Activated T-cell treated with anti-CD3 and anti-CD28 coated beads, Interleukin-2, amount 50 U/mL, for 24 hours (primary cell): ENCODE data around the gene THSD4.
A peak's percentile ranks its signal among the peaks of the same experiment; 100 is the strongest.
"Not testable (repeated sequence)": the region's sequence is repeated elsewhere in the genome, so short reads cannot be mapped to it uniquely, and the experiment has no call there.

Experiments used
- DNase-seq: peaks from one replicate; pipeline ENCODE4 v3.0.0-alpha.2; 2020
- H3K27ac Mint-ChIP-seq: 2 replicates; pipeline ENCODE4 v1.8.0; 2020; ENCODE audit warnings: mild to moderate bottlenecking, mixed read lengths
- H3K27me3 Mint-ChIP-seq: 2 replicates; pipeline ENCODE4 v1.8.0; 2020; ENCODE audit warnings: mixed read lengths
- H3K36me3 Mint-ChIP-seq: 2 replicates; pipeline ENCODE4 v1.8.0; 2020; ENCODE audit warnings: low read depth, mixed read lengths
- H3K4me1 Mint-ChIP-seq: 2 replicates; pipeline ENCODE4 v1.8.0; 2020; ENCODE audit warnings: low read depth, mixed read lengths
- H3K4me3 Mint-ChIP-seq: 2 replicates; pipeline ENCODE4 v1.8.0; 2020; ENCODE audit warnings: mild to moderate bottlenecking, moderate library complexity, mixed read lengths
- H3K9me3 Mint-ChIP-seq: 2 replicates; pipeline ENCODE4 v1.8.0; 2020; ENCODE audit warnings: mixed read lengths

THSD4 gene

GRCh38 chr15:71654720-71655174 lies 539.5 kb downstream of the THSD4 start:
- Mint-ChIP-seq H3K4me1 (peaks cover 3% of the 10 kb centered on the region), H3K27ac (no peak overlapping the region), H3K9me3 (no peaks in the 10 kb centered on the region), H3K36me3 (no peaks in the 10 kb centered on the region), H3K4me3 (no peak overlapping the region), H3K27me3 (peaks cover 12% of the 10 kb centered on the region)
- no peak for DNase-seq

DNA sequence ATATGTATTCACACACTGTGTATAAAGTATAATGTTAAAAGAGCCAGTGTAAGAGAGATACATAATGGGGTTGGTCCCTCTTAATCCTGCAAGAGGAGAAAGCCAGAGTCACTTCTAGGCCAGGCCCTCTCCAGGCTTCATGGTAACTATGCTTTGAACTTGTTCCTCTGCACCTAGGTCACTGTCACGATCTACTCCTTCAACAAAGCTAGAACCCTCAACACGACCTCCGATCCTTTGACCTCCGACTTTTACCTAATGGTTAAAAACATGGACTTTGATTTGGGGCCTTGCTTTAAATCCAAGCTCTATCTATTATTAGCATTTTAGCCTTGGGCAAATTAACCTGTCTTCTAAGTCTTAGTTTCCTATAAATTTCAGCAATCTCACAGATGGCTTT lies 541.2 kb downstream of the THSD4 start:
- Mint-ChIP-seq H3K27ac (no peak overlapping the region), H3K9me3 (no peaks in the 10 kb centered on the region), H3K27me3 (peaks cover 11% of the 10 kb centered on the region), H3K4me3 (no peak overlapping the region), H3K4me1 (peaks cover 3% of the 10 kb centered on the region), H3K36me3 (no peaks in the 10 kb centered on the region)
- DNase-seq: no peak

DNA sequence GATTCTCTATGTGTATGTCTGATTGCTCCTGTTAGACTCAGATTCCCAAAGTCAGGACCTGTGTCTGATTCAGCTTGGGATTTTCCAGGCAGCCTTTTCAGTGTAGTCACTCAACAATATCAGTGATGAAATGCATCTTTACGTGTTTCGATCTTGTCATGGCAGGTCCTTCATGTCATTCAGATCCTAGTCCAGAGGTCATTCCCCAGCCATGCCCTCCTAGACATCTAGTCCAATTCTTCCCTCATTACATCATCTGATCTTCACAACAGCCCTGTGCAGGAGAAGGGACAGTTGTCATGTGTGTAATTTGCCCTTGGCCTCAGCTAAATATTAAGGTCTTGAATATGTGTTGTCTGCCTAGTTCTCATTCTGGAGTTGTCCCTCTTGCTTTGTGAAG lies 541.9 kb downstream of the THSD4 start:
- Mint-ChIP-seq H3K27me3 (peaks cover 11% of the 10 kb centered on the region), H3K4me3 (no peak overlapping the region), H3K4me1 (no peaks in the 10 kb centered on the region), H3K27ac (no peak overlapping the region), H3K36me3 (no peaks in the 10 kb centered on the region), H3K9me3 (no peaks in the 10 kb centered on the region)
- DNase-seq: no peak

DNA sequence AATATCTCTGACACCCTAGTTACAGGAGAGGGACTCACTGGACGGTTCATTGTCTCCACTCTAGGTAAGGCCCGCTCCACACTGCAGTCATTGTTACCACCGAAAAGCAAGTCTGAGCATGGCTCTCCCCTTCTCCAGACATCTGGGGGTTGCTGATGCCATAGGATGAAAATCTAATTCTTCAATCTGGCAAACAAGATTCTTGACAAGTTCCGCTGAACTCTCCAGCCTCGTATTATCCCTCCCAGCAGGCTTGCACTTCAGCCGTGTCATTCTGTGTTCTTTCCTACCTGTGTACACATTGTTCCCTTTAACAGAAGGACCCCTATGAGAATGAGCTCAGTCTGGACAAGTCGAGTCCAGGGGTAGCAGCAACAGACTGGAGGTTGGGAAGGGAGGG lies 542.8 kb downstream of the THSD4 start:
- H3K4me3 Mint-ChIP-seq: no peak overlapping the region
- H3K9me3 Mint-ChIP-seq: no peaks in the 10 kb centered on the region
- H3K36me3 Mint-ChIP-seq: no peaks in the 10 kb centered on the region
- no peaks in the 10 kb centered on the region for H3K4me1 Mint-ChIP-seq
- H3K27ac Mint-ChIP-seq: no peak overlapping the region
- peaks cover 4% of the 10 kb centered on the region for H3K27me3 Mint-ChIP-seq
- DNase-seq: no peak

DNA sequence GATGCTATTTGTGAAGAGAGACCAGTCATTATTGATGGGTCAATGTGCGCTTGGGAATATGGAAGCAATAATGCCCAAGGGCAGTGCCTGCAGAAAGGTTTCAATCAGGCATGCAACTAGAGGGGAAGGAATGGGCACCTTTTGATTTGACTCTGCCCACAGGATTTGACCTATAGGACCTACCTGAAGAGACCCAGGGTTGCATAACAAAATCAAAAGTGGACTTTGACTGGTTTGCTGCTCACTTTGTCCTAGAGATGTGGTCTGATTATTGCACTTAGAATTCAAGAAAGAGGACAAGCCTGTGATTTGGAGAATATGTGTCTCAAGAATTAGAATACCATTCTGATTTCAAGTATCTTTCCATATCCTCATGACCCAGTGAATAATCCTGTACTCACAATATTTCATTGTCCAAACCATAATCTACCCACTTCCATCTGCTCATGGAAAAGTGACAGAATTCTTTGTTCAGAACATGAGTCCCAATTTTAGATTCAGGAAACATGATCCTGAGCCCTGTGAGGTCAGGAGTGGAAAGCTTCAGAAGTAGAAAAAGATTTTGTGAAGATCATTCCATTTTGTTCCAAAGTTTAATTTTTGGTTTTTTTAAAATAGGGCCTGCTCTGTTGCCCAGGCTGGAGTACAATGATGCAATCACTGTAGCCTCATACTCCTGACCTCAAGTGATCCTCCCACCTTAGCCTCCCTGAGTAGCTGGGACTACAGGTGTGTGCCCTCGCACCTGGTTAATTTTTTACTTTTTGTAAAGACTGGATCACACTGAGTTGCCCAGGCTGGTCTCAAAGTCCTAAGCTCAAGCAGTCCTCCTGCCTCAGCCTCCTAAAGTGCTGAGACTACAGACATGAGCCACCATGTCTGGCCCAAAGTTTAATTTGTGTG lies 543.8 kb downstream of the THSD4 start:
- Mint-ChIP-seq H3K27ac (no peak overlapping the region), H3K27me3 (peaks cover 2% of the 10 kb centered on the region), H3K9me3 (no peaks in the 10 kb centered on the region), H3K36me3 (no peaks in the 10 kb centered on the region), H3K4me1 (no peaks in the 10 kb centered on the region), H3K4me3 (no peak overlapping the region)
- no peak for DNase-seq

DNA sequence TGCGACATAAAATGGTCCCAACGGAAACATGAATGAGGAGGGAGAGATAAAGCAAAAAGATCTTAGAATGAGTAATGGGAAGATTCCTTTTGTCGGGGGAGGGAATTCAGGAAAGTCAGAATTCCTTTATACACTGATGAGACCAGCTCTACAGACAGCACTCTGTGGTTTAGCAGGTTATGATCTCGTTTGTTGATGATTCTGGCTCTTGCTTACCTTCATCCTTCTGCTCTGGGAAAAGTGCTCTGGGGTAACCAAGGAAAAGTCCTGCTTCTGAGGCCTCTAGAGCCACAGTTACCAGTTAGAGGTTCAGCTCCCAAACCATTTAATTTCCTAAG lies 544.4 kb downstream of the THSD4 start:
- Mint-ChIP-seq H3K4me3 (no peak overlapping the region), H3K9me3 (no peaks in the 10 kb centered on the region), H3K4me1 (no peaks in the 10 kb centered on the region), H3K36me3 (no peaks in the 10 kb centered on the region), H3K27me3 (peaks cover 2% of the 10 kb centered on the region), H3K27ac (no peak overlapping the region)
- no peak for DNase-seq

GRCh38 chr15:71660501-71660900 lies 545.2 kb downstream of the THSD4 start:
- no peaks in the 10 kb centered on the region for H3K36me3 Mint-ChIP-seq
- peaks cover 6% of the 10 kb centered on the region for H3K27me3 Mint-ChIP-seq
- DNase-seq: no peak

DNA sequence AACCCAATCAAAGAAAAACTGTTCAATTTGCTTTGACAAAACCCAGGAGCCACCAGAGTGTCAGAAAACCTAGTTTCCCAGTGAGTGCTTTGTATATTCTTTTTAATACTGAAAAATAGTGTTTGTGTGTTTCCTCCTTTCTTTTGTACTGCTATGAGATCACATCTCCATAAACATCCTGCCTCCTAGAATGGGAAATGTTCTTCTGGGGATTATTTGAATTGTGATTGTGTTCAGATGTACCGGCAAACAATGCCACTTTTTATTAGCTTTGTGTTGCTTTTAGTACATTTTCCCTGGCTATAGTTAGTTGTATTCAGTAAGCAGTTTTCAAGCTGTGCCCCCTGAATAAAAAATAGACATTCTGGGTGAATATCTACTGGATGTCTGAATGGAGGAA lies 547.0 kb downstream of the THSD4 start:
- DNase-seq: no peak
- Mint-ChIP-seq H3K4me1 (no peaks in the 10 kb centered on the region), H3K36me3 (no peaks in the 10 kb centered on the region), H3K27ac (no peak overlapping the region), H3K4me3 (no peak overlapping the region), H3K9me3 (no peaks in the 10 kb centered on the region), H3K27me3 (peaks cover 9% of the 10 kb centered on the region)

More at GRCh38 chr15:71660501-71660900, 545.2 kb downstream of the THSD4 start:
- Mint-ChIP-seq H3K4me3 (no peak overlapping the region), H3K9me3 (no peaks in the 10 kb centered on the region), H3K27ac (no peak overlapping the region), H3K4me1 (no peaks in the 10 kb centered on the region)

- Mint-ChIP-seq H3K9me3 (no peaks in the 10 kb centered on the region), H3K27me3 (peaks cover 17% of the 10 kb centered on the region), H3K36me3 (no peaks in the 10 kb centered on the region), H3K27ac (no peak overlapping the region), H3K4me1 (no peaks in the 10 kb centered on the region), H3K4me3 (no peak overlapping the region)
- DNase-seq: no peak
Measured at GRCh38 chr15:71664622-71665021, 549.4 kb downstream of the THSD4 start.

- Mint-ChIP-seq H3K4me3 (no peak overlapping the region), H3K9me3 (no peaks in the 10 kb centered on the region), H3K27me3 (peaks cover 29% of the 10 kb centered on the region), H3K27ac (no peak overlapping the region), H3K36me3 (no peaks in the 10 kb centered on the region), H3K4me1 (no peaks in the 10 kb centered on the region)
- DNase-seq: no peak
Measured at GRCh38 chr15:71666763-71667620, 551.7 kb downstream of the THSD4 start.

GRCh38 chr15:71669688-71670087 lies 554.4 kb downstream of the THSD4 start:
- H3K9me3 Mint-ChIP-seq: no peaks in the 10 kb centered on the region
- no peaks in the 10 kb centered on the region for H3K4me1 Mint-ChIP-seq
- no peak overlapping the region for H3K4me3 Mint-ChIP-seq
- no peaks in the 10 kb centered on the region for H3K36me3 Mint-ChIP-seq
- H3K27ac Mint-ChIP-seq: no peak overlapping the region
- peaks cover 52% of the 10 kb centered on the region for H3K27me3 Mint-ChIP-seq
- no peak for DNase-seq

DNA sequence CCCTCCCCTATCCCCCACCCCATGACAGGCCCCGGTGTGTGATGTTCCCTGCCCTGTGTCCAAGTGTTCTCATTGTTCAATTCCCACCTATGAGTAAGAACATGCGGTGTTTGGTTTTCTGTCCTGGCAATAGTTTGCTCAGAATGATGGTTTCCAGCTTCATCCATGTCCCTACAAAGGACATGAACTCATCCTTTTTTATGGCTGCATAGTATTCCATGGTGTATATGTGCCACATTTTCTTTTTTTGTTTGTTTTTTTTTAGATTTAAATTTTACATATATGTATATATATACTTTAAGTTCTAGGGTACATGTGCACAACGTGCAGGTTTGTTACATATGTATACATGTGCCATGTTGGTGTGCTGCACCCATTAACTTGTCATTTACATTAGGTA lies 555.0 kb downstream of the THSD4 start:
- not testable (repeated sequence) for H3K36me3 Mint-ChIP-seq, H3K9me3 Mint-ChIP-seq, DNase-seq, H3K4me3 Mint-ChIP-seq, H3K4me1 Mint-ChIP-seq, H3K27ac Mint-ChIP-seq
- H3K27me3 Mint-ChIP-seq: peaks cover 50% of the 10 kb centered on the region

DNA sequence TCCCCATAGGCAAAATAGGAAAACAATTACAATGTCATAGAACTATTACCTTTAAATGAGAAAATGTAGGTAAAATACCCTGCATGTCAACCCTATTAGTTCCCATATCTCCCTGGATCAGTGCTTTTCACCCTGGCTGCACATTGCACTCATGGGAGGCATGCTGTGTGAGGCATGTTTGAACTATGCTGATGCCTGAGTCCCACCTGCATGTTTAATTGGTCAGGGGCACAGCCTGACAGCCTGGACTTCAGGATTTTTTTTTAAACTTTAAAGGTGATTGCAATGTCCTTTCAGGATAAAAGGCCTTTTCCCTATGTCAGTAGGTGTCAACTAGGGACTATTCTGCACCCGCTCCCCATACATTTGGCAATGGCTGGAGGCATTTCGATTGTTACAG lies 559.1 kb downstream of the THSD4 start:
- H3K4me1 Mint-ChIP-seq: peaks cover 17% of the 10 kb centered on the region
- no peaks in the 10 kb centered on the region for H3K36me3 Mint-ChIP-seq
- H3K27ac Mint-ChIP-seq: no peak overlapping the region
- H3K4me3 Mint-ChIP-seq: no peak overlapping the region
- peaks cover 70% of the 10 kb centered on the region for H3K27me3 Mint-ChIP-seq
- no peaks in the 10 kb centered on the region for H3K9me3 Mint-ChIP-seq
- no peak for DNase-seq

- H3K36me3 Mint-ChIP-seq: no peaks in the 10 kb centered on the region
- H3K27me3 Mint-ChIP-seq: peaks cover 64% of the 10 kb centered on the region
- no peak for DNase-seq
- H3K27ac Mint-ChIP-seq: peak overlapping the region; percentile 26
- H3K9me3 Mint-ChIP-seq: no peaks in the 10 kb centered on the region
- peaks cover 17% of the 10 kb centered on the region for H3K4me1 Mint-ChIP-seq
- H3K4me3 Mint-ChIP-seq: no peak overlapping the region
Measured at GRCh38 chr15:71677352-71677751, 562.1 kb downstream of the THSD4 start.

DNA sequence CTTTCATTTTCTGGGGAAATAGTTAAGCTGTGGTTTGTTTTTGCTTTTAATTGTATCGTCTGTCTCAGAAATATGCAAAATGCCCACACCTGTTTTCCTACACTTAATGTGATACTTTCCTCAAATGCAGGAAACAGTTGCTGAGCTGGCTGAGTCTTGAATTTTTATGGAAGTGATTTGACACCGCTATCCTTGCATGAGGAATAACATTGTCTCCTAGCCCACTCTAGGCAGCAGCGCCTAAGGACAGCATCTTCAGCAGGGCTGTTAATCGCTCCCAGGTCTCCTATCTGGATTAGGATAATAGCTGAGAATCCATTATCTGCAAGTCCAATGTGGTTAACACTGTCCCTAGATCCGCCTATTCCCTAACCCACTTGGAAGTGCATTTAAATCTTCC lies 562.5 kb downstream of the THSD4 start:
- H3K36me3 Mint-ChIP-seq: no peaks in the 10 kb centered on the region

More for the DNA sequence above, 562.5 kb downstream of the THSD4 start:
- no peak for DNase-seq
- Mint-ChIP-seq H3K27me3 (peaks cover 60% of the 10 kb centered on the region), H3K4me3 (no peak overlapping the region), H3K4me1 (peaks cover 17% of the 10 kb centered on the region), H3K27ac (no peak overlapping the region), H3K9me3 (no peaks in the 10 kb centered on the region)
